Measurements from ENCODE around the gene TUNAR.

DNA sequence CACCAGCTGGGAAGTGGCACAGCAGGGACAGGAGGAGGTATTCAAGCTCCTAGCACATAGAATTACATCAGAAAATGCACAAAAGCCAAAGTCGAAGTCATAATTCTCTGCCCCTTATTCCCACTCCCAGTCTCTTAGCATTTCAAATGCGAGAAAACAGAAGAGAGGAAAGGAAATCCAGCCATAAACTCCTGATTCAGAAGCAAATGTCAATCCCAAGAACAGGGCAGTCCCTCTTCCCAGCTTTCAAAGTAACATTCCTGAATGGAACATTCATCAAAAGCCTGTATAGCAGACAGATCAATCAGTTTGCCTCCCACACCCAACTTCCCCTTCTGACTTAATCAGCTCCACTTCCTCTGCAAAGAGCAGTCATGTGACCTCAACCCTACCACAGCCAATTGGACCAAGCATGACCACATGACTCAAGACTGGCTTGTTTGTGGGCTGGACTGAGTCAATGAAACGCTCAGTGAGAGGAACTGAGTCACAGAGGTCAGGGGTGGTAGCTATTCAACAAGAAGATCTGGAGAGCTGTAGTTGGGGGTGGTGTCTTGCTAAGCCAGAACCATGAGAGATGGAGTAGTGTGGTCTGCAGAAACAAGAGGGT lies 41.4 kb upstream of the TUNAR start:
- TF ChIP-seq, protein P1, sequence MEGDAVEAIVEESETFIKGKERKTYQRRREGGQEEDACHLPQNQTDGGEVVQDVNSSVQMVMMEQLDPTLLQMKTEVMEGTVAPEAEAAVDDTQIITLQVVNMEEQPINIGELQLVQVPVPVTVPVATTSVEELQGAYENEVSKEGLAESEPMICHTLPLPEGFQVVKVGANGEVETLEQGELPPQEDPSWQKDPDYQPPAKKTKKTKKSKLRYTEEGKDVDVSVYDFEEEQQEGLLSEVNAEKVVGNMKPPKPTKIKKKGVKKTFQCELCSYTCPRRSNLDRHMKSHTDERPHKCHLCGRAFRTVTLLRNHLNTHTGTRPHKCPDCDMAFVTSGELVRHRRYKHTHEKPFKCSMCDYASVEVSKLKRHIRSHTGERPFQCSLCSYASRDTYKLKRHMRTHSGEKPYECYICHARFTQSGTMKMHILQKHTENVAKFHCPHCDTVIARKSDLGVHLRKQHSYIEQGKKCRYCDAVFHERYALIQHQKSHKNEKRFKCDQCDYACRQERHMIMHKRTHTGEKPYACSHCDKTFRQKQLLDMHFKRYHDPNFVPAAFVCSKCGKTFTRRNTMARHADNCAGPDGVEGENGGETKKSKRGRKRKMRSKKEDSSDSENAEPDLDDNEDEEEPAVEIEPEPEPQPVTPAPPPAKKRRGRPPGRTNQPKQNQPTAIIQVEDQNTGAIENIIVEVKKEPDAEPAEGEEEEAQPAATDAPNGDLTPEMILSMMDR (IDR thresholded peaks at IDR 0.05) = no peak
- no peak for TF ChIP-seq POLR2A (IDR thresholded peaks at IDR 0.05)

Measured in tibial nerve (tissue), 3 donors.